Kidney epithelial cell (primary cell): Measurements from ENCODE around the gene ALPL. TPM values are rescaled to one million over a fixed set of nuclear protein-coding genes. Genes with fewer than 3 reads are reported as not detected.
"Not testable (repeated sequence)": the region's sequence is repeated elsewhere in the genome, so short reads cannot be mapped to it uniquely, and the experiment has no call there.

Experiments
- DNase-seq: peaks from one replicate; pipeline ENCODE4 v3.0.0-alpha.2; 2010; ENCODE audit warnings: low read depth
- H3K27me3 ChIP-seq: 2 replicates; pipeline ENCODE4 v1.6.0; 2011; ENCODE audit warnings: low read length; ENCODE audit not compliant: control insufficient read depth, insufficient read depth
- H3K36me3 ChIP-seq: 2 replicates; pipeline ENCODE4 v1.5.1; 2011; ENCODE audit warnings: low read length; ENCODE audit not compliant: control insufficient read depth, insufficient read depth
- H3K4me3 ChIP-seq: 2 replicates; pipeline ENCODE4 v1.5.1; 2011; ENCODE audit warnings: low read depth, mild to moderate bottlenecking, control low read depth, low read length
- total RNA-seq: library from RNA; depleted of rRNA; stranded (reverse); fragments of >200 nt; gene quantifications from 2 replicates; pipeline ENCODE4 v1.2.3, GENCODE V29; 2015
- TF ChIP-seq, protein P1 (sequence below): IDR thresholded peaks from 2 replicates; pipeline ENCODE4 v1.5.1; 2011; ENCODE audit warnings: mild to moderate bottlenecking, moderate library complexity, low read length, control low read depth, inconsistent platforms; ENCODE audit not compliant: insufficient read depth, poor library complexity, severe bottlenecking

Gene ALPL
- total RNA-seq, result 5.1 and 7.3 TPM in 2 replicates

DNA sequence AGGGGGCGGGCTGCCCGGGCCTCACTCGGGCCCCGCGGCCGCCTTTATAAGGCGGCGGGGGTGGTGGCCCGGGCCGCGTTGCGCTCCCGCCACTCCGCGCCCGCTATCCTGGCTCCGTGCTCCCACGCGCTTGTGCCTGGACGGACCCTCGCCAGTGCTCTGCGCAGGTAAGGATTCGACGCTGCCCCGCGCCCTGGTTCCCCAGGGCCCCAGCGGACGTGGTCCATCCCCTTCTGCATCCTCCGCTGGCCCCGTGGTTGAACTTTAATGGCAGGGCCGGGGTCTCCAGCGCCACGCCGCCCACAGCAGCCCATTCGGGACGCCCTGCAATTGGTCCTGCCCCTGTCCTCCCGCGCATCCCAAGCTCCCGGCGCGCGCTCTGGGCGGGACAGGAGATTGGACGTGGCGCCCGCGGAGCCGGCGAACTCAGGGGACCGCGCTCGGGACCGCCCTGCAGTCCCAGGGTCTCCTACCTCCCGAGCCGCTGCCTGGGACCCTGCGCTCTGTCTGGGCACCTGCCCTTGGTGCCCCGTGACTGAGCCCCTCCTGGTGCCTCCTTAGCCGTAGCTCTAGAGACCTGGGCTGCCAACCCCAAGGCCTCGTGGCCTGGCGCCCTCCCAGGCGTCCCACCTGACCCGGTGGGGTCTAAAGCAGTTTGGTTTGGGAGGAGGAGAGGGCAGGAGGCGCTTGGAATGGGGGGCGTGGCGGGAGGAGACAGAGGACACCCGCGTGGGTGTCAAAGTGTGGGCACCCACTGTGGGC lies at the start of gene ALPL:
TSS of gene ALPL (plus strand) at position 73 of the 762 bp plus-strand sequence. CDS start 44,659 bp downstream, outside the sequence.
- H3K36me3 ChIP-seq, result no peaks in the 10 kb centered on the region
- H3K4me3 ChIP-seq, result peak within 1 kb of the TSS; percentile 30
- TF ChIP-seq, protein P1, sequence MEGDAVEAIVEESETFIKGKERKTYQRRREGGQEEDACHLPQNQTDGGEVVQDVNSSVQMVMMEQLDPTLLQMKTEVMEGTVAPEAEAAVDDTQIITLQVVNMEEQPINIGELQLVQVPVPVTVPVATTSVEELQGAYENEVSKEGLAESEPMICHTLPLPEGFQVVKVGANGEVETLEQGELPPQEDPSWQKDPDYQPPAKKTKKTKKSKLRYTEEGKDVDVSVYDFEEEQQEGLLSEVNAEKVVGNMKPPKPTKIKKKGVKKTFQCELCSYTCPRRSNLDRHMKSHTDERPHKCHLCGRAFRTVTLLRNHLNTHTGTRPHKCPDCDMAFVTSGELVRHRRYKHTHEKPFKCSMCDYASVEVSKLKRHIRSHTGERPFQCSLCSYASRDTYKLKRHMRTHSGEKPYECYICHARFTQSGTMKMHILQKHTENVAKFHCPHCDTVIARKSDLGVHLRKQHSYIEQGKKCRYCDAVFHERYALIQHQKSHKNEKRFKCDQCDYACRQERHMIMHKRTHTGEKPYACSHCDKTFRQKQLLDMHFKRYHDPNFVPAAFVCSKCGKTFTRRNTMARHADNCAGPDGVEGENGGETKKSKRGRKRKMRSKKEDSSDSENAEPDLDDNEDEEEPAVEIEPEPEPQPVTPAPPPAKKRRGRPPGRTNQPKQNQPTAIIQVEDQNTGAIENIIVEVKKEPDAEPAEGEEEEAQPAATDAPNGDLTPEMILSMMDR, result no peak
- H3K27me3 ChIP-seq, result peaks cover 22% of the 10 kb centered on the region
- DNase-seq, result no peak

DNA sequence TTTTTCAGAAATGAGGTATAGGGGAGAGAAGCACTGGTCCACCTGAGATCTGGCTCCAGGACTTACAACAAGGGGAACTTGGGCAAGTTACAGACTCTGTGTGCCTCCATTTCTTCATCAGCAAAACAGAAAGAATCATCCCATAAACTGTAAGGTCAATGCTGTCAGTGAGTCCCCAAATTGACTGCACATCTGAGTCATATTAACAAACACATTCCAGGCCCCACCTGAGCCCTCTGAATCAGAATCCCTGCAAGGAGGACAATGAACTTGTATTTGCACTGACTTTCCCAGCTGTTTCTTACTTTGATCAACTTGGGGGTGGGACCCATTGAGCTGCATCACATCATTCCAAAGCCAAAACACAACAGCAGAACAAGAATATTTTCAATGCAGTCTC lies 44.1 kb upstream of the ALPL start:
- not testable (repeated sequence) for H3K27me3 ChIP-seq, H3K4me3 ChIP-seq, DNase-seq, H3K36me3 ChIP-seq

DNA sequence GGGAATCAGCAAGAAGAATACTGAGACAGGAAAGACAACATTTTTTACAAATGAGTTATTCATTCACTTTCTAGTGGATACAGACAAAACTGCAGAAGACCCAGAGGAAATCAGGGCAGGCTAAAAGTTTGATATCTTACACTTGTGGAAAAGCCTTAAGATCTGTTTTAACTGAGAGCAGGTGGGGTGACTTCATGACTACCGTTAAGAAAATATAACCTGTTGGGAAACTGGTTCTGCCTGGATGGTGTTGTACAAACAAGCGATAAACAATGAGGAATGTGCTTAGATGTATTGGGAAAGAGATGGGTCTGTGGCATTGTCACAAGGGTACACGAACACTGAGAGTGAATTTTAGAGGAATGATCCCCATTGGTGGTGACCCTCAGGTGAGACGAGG lies 41.3 kb upstream of the ALPL start:
- not testable (repeated sequence) for DNase-seq, H3K4me3 ChIP-seq, H3K36me3 ChIP-seq, H3K27me3 ChIP-seq

DNA sequence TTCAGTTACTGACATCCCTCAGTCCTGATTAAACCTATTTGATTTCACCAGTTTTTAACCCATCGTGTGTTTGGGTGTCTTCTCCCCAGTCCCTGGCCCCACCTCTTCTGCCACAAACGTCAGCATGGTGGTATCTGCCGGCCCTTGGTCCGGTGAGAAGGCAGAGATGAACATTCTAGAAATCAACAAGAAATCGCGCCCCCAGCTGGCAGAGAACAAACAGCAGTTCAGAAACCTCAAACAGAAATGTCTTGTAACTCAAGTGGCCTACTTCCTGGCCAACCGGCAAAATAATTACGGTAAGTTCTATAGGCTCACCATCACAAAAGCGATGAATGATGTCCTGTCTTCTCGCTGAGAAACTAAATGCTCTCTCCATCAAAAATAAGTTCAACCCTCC lies 40.6 kb upstream of the ALPL start:
- Histone ChIP-seq H3K4me3 (no peak overlapping the region), H3K27me3 (no peaks in the 10 kb centered on the region), H3K36me3 (no peaks in the 10 kb centered on the region)
- DNase-seq, result no peak
- TF ChIP-seq, protein P1, result peak; percentile 26

DNA sequence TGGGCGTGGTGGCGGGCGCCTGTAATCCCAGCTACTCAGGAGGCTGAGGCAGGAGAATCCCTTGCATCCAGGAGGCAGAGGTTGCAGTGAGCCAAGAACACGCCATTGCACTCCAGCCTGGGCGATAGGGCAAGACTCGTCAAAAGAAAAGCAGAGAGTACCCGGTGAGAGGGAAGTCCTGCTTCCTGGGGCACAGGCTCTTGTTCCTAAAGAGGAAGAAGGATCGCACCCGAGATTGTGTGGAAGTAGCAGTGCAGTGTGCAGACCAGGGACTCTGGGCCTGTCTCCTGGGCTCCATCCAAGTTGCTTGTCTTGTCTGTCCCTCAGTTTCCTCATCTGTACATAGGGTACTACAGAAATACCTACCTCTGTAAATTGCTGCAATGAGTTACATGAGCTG lies 39.6 kb upstream of the ALPL start:
- DNase-seq, result no peak
- no peaks in the 10 kb centered on the region for H3K27me3 ChIP-seq
- H3K36me3 ChIP-seq, result no peaks in the 10 kb centered on the region
- TF ChIP-seq, protein P1, result no peak
- no peak overlapping the region for H3K4me3 ChIP-seq

DNA sequence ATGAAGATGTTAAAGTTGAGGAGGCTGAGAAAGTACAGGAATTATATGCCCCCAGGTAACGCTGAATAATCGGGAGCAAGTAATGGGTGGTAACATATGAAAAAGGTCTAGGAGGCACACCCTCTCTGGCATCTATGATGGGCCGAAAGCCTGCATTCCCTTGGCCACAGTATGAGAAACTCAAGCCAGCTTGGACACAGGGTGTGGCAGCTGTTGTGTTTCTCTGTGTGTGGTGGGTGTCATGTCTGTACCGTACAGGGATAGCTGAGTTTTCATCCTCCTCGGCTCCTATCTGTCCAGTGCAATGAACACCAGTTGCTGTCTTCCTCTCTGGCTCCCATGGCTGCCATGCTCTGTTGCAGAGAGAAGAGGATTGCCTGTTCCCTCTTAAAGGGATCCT lies 36.4 kb upstream of the ALPL start:
- H3K27me3 ChIP-seq, result no peaks in the 10 kb centered on the region
- no peaks in the 10 kb centered on the region for H3K36me3 ChIP-seq
- TF ChIP-seq, protein P1, result no peak
- DNase-seq, result no peak
- no peak overlapping the region for H3K4me3 ChIP-seq

DNA sequence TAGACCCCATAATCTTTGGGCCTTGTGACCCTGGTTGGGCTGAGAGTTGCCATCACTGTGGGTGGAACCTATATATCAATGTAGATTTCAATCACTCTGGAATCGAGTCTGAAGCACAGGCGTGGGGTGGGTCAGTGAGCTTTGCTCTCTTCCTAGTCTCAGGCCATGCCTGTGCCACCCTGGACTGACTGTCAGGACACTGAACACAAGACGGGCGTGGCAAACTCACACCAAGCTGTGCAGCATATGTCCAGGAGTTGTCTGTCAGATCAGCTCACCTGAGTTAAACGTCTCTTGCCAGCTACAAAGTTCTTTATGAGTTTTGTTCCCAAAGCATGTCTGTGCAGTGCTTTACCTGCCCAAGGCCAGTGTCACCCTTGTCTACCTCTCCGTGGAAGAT lies 30.9 kb upstream of the ALPL start:
- Histone ChIP-seq H3K36me3 (no peaks in the 10 kb centered on the region), H3K4me3 (no peak overlapping the region), H3K27me3 (no peaks in the 10 kb centered on the region)
- no peak for DNase-seq
- TF ChIP-seq, protein P1, result no peak

DNA sequence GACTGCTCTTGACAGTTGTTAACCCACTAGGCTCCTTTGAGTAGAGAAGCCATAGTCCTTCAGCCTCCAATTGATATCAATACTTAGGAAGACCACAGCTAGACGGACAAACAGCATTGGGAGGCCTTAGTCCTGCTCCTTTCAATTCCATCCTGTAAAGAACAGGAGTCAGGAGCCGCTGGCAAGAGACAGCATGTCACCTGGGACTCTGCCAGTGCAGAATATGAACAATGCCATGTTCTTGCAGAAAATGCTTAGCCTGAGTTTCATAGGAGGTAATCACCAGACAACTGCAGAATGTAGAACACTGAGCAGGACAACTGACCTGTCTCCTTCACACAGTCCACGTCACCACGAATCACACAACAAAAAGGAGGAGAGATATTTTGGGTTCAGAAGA lies 25.3 kb upstream of the ALPL start:
- not testable (repeated sequence) for H3K27me3 ChIP-seq, H3K4me3 ChIP-seq, H3K36me3 ChIP-seq, DNase-seq
